MM.1S (cell line): ENCODE results near the gene WDR70.

Source experiments
- DNase-seq: peaks from one replicate; pipeline ENCODE4 v3.0.0-alpha.2; 2015
- H2AFZ ChIP-seq: fragments of 300-600 bp; sonication (generic); 2 replicates; pipeline ENCODE4 v1.6.0; 2016; ENCODE audit warnings: antibody characterized with exemption, low read length
- H3F3A ChIP-seq: fragments of 300-600 bp; sonication (generic); 2 replicates; pipeline ENCODE4 v1.6.1; 2016; ENCODE audit warnings: mild to moderate bottlenecking, antibody characterized with exemption, low read length, moderate library complexity, mixed read lengths; ENCODE audit not compliant: insufficient read depth
- H3K27ac ChIP-seq: fragments of 300-600 bp; sonication (generic); 2 replicates; pipeline ENCODE4 v1.5.1; 2016; ENCODE audit warnings: mild to moderate bottlenecking, low read length
- H3K27me3 ChIP-seq: fragments of 300-600 bp; sonication (generic); replicated peaks from 2 replicates; pipeline ENCODE4 v1.6.0; 2016; ENCODE audit warnings: low read length; ENCODE audit not compliant: insufficient read depth
- H3K36me3 ChIP-seq: fragments of 300-600 bp; sonication (generic); replicated peaks from 2 replicates; pipeline ENCODE4 v1.6.1; 2016; ENCODE audit warnings: mild to moderate bottlenecking, low read length, mixed read lengths; ENCODE audit not compliant: insufficient read depth
- H3K4me1 ChIP-seq: fragments of 300-600 bp; sonication (generic); 2 replicates; pipeline ENCODE4 v1.6.1; 2016; ENCODE audit warnings: low read length, mixed read lengths
- H3K4me2 ChIP-seq: fragments of 300-600 bp; sonication (generic); 2 replicates; pipeline ENCODE4 v1.6.0; 2016; ENCODE audit warnings: low read depth, low read length
- H3K4me3 ChIP-seq: fragments of 300-600 bp; sonication (generic); 2 replicates; pipeline ENCODE4 v1.5.1; 2016; ENCODE audit warnings: low read length, mixed read lengths
- H3K79me2 ChIP-seq: fragments of 300-600 bp; sonication (generic); 2 replicates; pipeline ENCODE4 v1.6.1; 2016; ENCODE audit warnings: mixed run types, low read length, mixed read lengths
- H3K9ac ChIP-seq: fragments of 300-600 bp; sonication (generic); 2 replicates; pipeline ENCODE4 v1.6.1; 2016; ENCODE audit warnings: low read length, mixed read lengths
- H3K9me2 ChIP-seq: fragments of 300-600 bp; sonication (generic); replicated peaks from 2 replicates; pipeline ENCODE4 v1.6.1; 2016; ENCODE audit warnings: mild to moderate bottlenecking, low read length, mixed read lengths; ENCODE audit not compliant: insufficient read depth
- H3K9me3 ChIP-seq: fragments of 300-600 bp; sonication (generic); replicated peaks from 2 replicates; pipeline ENCODE4 v1.6.1; 2016; ENCODE audit warnings: mild to moderate bottlenecking, low read length, mixed read lengths; ENCODE audit not compliant: insufficient read depth
- H4K20me1 ChIP-seq: fragments of 300-600 bp; sonication (generic); 2 replicates; pipeline ENCODE4 v1.6.1; 2016; ENCODE audit warnings: mild to moderate bottlenecking, low read length, moderate library complexity, mixed read lengths; ENCODE audit not compliant: insufficient read depth
- EZH2 ChIP-seq: fragments of 300-600 bp; sonication (generic); optimal IDR thresholded peaks from 2 replicates; pipeline ENCODE3; 2017; ENCODE audit warnings: low read depth, mild to moderate bottlenecking, antibody characterized with exemption, low read length, mixed read lengths
- EZH2phosphoT487 ChIP-seq: fragments of 300-600 bp; sonication (generic); IDR thresholded peaks from 2 replicates; pipeline ENCODE4 v1.6.1; 2018; ENCODE audit warnings: antibody characterized with exemption, low read length
- TF ChIP-seq, protein P1 (sequence below): fragments of 300-600 bp; sonication (generic); IDR thresholded peaks from 2 replicates; pipeline ENCODE4 v1.5.1; 2016; ENCODE audit warnings: antibody characterized with exemption, low read length, mixed read lengths

The WDR70 gene

DNA sequence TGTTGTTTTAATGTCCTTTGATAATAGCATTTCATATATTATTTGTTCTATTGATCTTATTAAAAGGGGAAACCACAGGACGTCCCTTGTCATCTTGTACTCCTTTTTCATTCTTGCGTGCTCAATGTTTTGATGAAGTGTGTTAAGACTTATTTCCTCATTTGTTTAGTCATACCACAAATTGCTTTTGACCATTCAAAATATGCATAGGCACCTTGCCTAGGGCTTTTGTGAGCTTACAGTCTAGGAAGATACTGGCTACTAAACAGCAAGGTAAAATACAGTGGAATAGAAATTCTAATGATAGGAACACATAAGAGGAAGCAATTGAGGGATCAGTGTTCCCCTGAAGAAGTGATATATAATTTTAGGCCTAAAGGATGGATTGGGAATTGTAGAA lies 190.3 kb downstream of the WDR70 start:
- no peak for TF ChIP-seq EZH2phosphoT487
- TF ChIP-seq EZH2: no peak
- TF ChIP-seq, protein P1, sequence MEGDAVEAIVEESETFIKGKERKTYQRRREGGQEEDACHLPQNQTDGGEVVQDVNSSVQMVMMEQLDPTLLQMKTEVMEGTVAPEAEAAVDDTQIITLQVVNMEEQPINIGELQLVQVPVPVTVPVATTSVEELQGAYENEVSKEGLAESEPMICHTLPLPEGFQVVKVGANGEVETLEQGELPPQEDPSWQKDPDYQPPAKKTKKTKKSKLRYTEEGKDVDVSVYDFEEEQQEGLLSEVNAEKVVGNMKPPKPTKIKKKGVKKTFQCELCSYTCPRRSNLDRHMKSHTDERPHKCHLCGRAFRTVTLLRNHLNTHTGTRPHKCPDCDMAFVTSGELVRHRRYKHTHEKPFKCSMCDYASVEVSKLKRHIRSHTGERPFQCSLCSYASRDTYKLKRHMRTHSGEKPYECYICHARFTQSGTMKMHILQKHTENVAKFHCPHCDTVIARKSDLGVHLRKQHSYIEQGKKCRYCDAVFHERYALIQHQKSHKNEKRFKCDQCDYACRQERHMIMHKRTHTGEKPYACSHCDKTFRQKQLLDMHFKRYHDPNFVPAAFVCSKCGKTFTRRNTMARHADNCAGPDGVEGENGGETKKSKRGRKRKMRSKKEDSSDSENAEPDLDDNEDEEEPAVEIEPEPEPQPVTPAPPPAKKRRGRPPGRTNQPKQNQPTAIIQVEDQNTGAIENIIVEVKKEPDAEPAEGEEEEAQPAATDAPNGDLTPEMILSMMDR: no peak
- Histone ChIP-seq H3K9me3 (no peaks in the 10 kb centered on the region), H3K4me2 (no peak overlapping the region), H3K36me3 (no peaks in the 10 kb centered on the region), H3K4me1 (no peaks in the 10 kb centered on the region), H3K27ac (no peak overlapping the region), H3K9ac (no peak overlapping the region), H3F3A (no peaks in the 10 kb centered on the region), H3K4me3 (no peak overlapping the region), H3K27me3 (no peaks in the 10 kb centered on the region), H3K79me2 (no peaks in the 10 kb centered on the region), H3K9me2 (no peaks in the 10 kb centered on the region), H2AFZ (no peak overlapping the region), H4K20me1 (no peaks in the 10 kb centered on the region)
- no peak for DNase-seq

DNA sequence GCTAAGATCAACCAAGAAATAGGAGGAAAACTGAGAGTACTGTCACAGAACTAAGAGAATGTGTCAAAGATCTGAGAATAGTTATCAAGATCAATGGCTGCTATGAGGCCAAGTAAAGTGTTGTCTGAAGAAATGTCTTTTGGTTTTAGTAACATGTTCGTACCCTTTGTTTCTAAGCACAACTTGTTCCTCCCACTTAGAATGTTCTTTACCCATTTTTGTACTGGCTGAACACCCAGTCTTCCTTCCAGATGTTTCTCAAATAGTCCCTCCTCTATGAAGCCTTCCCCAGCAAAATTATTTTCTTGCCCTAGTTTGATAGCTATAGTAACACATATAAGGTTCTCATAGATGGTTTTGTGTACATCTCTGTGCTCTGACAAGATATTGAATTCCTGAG lies 191.5 kb downstream of the WDR70 start:
- H3K4me1 ChIP-seq: no peaks in the 10 kb centered on the region
- H3F3A ChIP-seq: no peaks in the 10 kb centered on the region
- TF ChIP-seq, protein P1: no peak
- TF ChIP-seq EZH2 (no peak), EZH2phosphoT487 (no peak)
- no peaks in the 10 kb centered on the region for H3K79me2 ChIP-seq
- H4K20me1 ChIP-seq: no peaks in the 10 kb centered on the region
- no peak overlapping the region for H3K27ac ChIP-seq
- H3K4me3 ChIP-seq: no peak overlapping the region
- no peak for DNase-seq
- no peaks in the 10 kb centered on the region for H3K9me2 ChIP-seq
- H3K9me3 ChIP-seq: no peaks in the 10 kb centered on the region
- no peaks in the 10 kb centered on the region for H3K27me3 ChIP-seq
- no peak overlapping the region for H2AFZ ChIP-seq
- H3K36me3 ChIP-seq: no peaks in the 10 kb centered on the region
- no peak overlapping the region for H3K4me2 ChIP-seq
- no peak overlapping the region for H3K9ac ChIP-seq

DNA sequence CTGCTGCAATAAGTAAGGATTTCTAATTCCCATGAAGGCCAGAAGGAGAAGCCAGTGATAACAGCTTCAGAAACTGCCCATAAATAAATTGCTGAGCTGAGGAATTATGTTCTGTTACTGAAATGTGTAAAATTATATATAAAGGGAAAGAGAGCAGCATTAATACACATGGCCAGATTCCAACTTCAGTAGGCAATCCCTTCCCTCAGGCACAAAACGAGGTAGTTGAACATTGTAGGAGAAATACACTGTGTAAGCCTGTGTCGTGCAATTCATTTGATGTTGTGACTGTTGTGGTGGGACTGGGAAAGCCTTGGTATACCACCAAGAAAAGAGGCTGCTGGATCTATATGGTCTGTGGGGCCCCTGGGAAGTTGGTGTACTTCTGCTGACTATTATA lies 192.9 kb downstream of the WDR70 start:
- H3K9ac ChIP-seq: no peak overlapping the region
- H3K36me3 ChIP-seq: no peaks in the 10 kb centered on the region

More for the DNA sequence above, 192.9 kb downstream of the WDR70 start:
- DNase-seq: no peak
- H3K27me3 ChIP-seq: no peaks in the 10 kb centered on the region
- no peak overlapping the region for H2AFZ ChIP-seq
- H3K9me2 ChIP-seq: no peaks in the 10 kb centered on the region
- TF ChIP-seq EZH2phosphoT487 (no peak), EZH2 (no peak)
- TF ChIP-seq, protein P1: no peak
- no peak overlapping the region for H3K4me2 ChIP-seq
- no peak overlapping the region for H3K4me3 ChIP-seq
- no peaks in the 10 kb centered on the region for H3K9me3 ChIP-seq
- no peaks in the 10 kb centered on the region for H3F3A ChIP-seq
- H3K79me2 ChIP-seq: no peaks in the 10 kb centered on the region
- no peaks in the 10 kb centered on the region for H4K20me1 ChIP-seq
- no peaks in the 10 kb centered on the region for H3K4me1 ChIP-seq
- H3K27ac ChIP-seq: no peak overlapping the region
